Measurements from ENCODE around the gene TSEN34.
"Not testable (repeated sequence)": the region's sequence is repeated elsewhere in the genome, so short reads cannot be mapped to it uniquely, and the experiment has no call there.

Gene TSEN34

DNA sequence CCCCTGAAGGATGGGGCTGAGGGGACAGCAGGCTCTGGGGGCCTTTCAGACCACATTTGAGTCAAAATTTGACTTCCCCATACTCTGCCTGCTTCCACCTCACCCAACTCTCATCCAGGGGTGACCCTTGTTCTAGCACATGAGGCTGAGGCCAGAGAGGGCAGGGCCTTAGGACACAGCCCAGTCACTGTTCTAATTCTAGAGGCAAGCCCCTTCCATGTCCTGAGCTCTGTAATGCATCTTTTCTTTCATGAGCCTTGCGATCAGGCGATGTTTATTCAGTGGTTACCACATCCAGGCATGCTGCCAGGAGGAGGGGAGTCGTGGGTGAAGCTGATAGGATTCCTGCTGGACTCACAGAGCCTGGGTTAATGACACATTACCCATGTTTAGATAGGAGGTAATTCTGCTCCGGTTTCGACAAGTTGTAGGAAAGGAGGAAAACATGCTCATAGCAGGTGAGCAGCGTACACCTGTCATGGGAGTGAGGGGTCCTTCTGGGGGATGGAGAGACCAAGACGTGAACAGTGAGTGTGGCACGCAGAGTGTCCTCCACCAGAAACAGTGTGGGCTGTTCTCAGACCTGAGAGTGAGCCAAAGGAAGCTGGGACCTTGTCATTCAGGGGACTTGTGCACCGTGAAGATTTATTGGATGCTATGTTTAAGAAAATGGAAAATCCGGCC is 18.8 kb downstream of the TSEN34 start:
- Histone ChIP-seq H3K27me3 (ENCODE audit: insufficient read depth, poor library complexity, severe bottlenecking) (no peaks in the 10 kb centered on the region), H3K27ac (ENCODE audit: poor library complexity, severe bottlenecking) (peak overlapping the region; percentile 50), H3K4me1 (ENCODE audit: insufficient read depth, poor library complexity, severe bottlenecking) (peaks cover 11% of the 10 kb centered on the region), H3K4me3 (ENCODE audit: severe bottlenecking) (no peak overlapping the region), H3K9me3 (ENCODE audit: severe bottlenecking) (no peaks in the 10 kb centered on the region), H3K36me3 (ENCODE audit: low read depth) (peaks cover 48% of the 10 kb centered on the region)
- TF ChIP-seq, protein P1, sequence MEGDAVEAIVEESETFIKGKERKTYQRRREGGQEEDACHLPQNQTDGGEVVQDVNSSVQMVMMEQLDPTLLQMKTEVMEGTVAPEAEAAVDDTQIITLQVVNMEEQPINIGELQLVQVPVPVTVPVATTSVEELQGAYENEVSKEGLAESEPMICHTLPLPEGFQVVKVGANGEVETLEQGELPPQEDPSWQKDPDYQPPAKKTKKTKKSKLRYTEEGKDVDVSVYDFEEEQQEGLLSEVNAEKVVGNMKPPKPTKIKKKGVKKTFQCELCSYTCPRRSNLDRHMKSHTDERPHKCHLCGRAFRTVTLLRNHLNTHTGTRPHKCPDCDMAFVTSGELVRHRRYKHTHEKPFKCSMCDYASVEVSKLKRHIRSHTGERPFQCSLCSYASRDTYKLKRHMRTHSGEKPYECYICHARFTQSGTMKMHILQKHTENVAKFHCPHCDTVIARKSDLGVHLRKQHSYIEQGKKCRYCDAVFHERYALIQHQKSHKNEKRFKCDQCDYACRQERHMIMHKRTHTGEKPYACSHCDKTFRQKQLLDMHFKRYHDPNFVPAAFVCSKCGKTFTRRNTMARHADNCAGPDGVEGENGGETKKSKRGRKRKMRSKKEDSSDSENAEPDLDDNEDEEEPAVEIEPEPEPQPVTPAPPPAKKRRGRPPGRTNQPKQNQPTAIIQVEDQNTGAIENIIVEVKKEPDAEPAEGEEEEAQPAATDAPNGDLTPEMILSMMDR (IDR thresholded peaks at IDR 0.05; ENCODE audit: poor library complexity, severe bottlenecking), result no peak
- DNase-seq (ENCODE audit: low spot score) (peak; percentile 89), ATAC-seq (ENCODE audit: low read depth) (peak; percentile 79)

DNA sequence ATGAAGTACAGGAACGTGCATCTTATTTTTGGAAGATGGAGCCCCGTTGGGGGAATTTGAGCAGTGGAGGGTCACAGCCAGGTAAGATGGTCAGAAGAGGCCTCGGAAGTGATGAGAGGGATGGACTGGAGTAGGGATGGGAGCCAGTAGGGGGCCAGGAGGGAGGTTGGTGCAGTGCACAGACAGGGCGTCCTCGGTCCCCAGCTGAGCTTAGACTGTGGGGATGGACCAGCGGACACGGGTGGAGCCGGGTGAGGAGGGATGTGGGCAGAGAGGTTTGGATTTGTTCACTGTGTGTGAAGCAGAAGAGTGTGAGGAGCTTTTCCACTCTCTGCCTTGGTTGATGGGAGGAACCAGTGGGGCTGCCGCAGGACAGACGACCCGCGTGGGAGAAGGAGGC is 20.1 kb downstream of the TSEN34 start:
- H3K4me1 ChIP-seq (ENCODE audit: insufficient read depth, poor library complexity, severe bottlenecking), result peaks cover 11% of the 10 kb centered on the region
- TF ChIP-seq, protein P1 (IDR thresholded peaks at IDR 0.05; ENCODE audit: poor library complexity, severe bottlenecking), result no peak

DNA sequence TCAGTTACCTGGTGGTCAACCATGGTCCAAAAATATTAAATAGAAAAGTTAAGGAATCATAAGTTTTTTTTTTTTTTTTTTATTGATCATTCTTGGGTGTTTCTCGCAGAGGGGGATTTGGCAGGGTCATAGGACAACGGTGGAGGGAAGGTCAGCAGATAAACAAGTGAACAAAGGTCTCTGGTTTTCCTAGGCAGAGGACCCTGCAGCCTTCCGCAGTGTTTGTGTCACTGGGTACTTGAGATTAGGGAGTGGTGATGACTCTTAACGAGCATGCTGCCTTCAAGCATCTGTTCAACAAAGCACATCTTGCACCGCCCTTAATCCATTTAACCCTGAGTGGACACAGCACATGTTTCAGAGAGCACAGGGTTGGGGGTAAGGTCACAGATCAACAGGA is 23.1 kb downstream of the TSEN34 start:
- H3K4me1 ChIP-seq (ENCODE audit: insufficient read depth, poor library complexity, severe bottlenecking); ATAC-seq (ENCODE audit: low read depth); H3K27me3 ChIP-seq (ENCODE audit: insufficient read depth, poor library complexity, severe bottlenecking); H3K27ac ChIP-seq (ENCODE audit: poor library complexity, severe bottlenecking); DNase-seq (ENCODE audit: low spot score); H3K9me3 ChIP-seq (ENCODE audit: severe bottlenecking); H3K4me3 ChIP-seq (ENCODE audit: severe bottlenecking): not testable (repeated sequence)
- peaks cover 27% of the 10 kb centered on the region for H3K36me3 ChIP-seq (ENCODE audit: low read depth)

More for the DNA sequence above, 20.1 kb downstream of the TSEN34 start:
- Histone ChIP-seq H3K9me3 (ENCODE audit: severe bottlenecking) (no peaks in the 10 kb centered on the region), H3K27me3 (ENCODE audit: insufficient read depth, poor library complexity, severe bottlenecking) (no peaks in the 10 kb centered on the region), H3K36me3 (ENCODE audit: low read depth) (peaks cover 38% of the 10 kb centered on the region), H3K4me3 (ENCODE audit: severe bottlenecking) (no peak overlapping the region), H3K27ac (ENCODE audit: poor library complexity, severe bottlenecking) (no peak overlapping the region)
- ATAC-seq (ENCODE audit: low read depth), result no peak
- DNase-seq (ENCODE audit: low spot score), result no peak

DNA sequence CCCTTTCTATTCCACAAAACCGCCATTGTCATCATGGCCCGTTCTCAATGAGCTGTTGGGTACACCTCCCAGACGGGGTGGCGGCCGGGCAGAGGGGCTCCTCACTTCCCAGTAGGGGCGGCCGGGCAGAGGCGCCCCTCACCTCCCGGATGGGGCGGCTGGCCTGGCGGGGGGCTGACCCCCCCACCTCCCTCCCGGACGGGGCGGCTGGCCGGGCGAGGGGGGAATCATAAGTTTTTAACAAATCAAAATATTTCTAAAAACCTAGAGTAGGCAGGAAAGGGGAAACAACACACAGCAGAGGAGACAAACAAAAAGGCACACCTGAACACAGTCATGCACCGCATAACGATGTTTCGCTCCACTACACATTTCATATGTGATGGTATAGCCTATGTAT is 23.6 kb downstream of the TSEN34 start:
- DNase-seq (ENCODE audit: low spot score); H3K27me3 ChIP-seq (ENCODE audit: insufficient read depth, poor library complexity, severe bottlenecking); H3K4me1 ChIP-seq (ENCODE audit: insufficient read depth, poor library complexity, severe bottlenecking); H3K27ac ChIP-seq (ENCODE audit: poor library complexity, severe bottlenecking); H3K9me3 ChIP-seq (ENCODE audit: severe bottlenecking); H3K4me3 ChIP-seq (ENCODE audit: severe bottlenecking); ATAC-seq (ENCODE audit: low read depth): not testable (repeated sequence)
- H3K36me3 ChIP-seq (ENCODE audit: low read depth), result peaks cover 28% of the 10 kb centered on the region

DNA sequence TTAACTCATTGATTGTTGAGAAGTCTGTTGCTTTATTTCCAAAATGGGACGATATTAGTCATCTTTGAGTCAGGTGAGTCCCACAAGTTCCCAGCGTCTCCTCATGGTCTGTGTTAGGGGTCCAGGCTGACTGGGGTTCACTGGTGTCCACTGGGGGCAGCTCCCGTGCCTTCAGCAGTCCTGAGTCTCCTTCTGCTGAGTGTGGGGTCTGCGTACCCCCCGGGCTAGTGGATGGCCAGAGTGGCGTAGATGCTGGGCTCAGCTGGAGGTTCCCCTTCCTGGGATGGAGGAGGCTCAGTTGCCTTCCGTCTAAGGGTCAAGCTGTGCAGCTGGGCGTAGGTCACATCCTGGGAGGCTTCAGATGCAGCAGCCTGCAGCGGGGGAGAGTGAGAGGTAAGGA is 25.8 kb downstream of the TSEN34 start:
- no peak overlapping the region for H3K27ac ChIP-seq (ENCODE audit: poor library complexity, severe bottlenecking)
- H3K4me3 ChIP-seq (ENCODE audit: severe bottlenecking), result no peak overlapping the region
- DNase-seq (ENCODE audit: low spot score) (no peak), ATAC-seq (ENCODE audit: low read depth) (no peak)
- H3K9me3 ChIP-seq (ENCODE audit: severe bottlenecking), result no peaks in the 10 kb centered on the region
- H3K36me3 ChIP-seq (ENCODE audit: low read depth), result peaks cover 17% of the 10 kb centered on the region
- no peaks in the 10 kb centered on the region for H3K27me3 ChIP-seq (ENCODE audit: insufficient read depth, poor library complexity, severe bottlenecking)
- H3K4me1 ChIP-seq (ENCODE audit: insufficient read depth, poor library complexity, severe bottlenecking), result no peaks in the 10 kb centered on the region
- TF ChIP-seq, protein P1 (IDR thresholded peaks at IDR 0.05; ENCODE audit: poor library complexity, severe bottlenecking), result no peak

DNA sequence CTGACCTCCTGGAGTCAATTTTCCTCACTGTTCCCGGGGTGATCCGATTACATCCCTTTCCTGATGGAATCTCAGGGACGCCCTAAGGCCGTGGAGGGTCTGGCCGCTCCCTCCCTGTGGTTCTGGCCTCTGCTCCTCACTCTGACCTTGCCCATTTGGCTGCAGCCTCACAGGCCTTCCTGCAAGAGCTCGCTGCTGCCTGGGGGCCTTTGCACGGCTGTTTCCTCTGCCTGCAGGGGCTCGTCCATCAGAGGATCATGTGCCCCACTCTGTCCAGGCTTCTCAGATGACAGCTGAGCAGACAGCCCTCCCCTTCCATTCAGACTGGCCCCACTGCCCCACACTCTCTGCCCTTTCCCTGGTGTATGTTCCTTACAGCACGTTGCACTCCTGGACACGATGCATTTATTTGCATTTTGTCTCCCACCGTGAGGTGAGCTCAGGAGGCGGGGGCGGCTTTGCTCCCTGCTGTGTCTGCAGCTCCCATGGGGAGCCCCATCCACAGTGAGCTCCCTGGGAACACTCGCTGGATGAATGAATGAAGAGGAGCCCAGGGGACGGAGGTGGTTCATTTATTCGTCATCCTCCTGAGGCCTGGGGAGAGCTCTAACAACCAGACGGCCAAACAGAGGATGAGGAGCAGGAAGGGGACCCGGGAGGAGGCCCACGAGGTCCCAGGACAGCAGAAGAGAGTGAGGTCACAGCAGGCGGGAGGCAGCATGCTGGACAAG is 26.6 kb downstream of the TSEN34 start:
- H3K27me3 ChIP-seq (ENCODE audit: insufficient read depth, poor library complexity, severe bottlenecking); H3K4me1 ChIP-seq (ENCODE audit: insufficient read depth, poor library complexity, severe bottlenecking); H3K4me3 ChIP-seq (ENCODE audit: severe bottlenecking); H3K9me3 ChIP-seq (ENCODE audit: severe bottlenecking); DNase-seq (ENCODE audit: low spot score); ATAC-seq (ENCODE audit: low read depth); H3K27ac ChIP-seq (ENCODE audit: poor library complexity, severe bottlenecking): not testable (repeated sequence)
- peaks cover 14% of the 10 kb centered on the region for H3K36me3 ChIP-seq (ENCODE audit: low read depth)

Data from RWPE2 (cell line).